ENCODE data around the gene DCLK1.

DCLK1 gene

DNA sequence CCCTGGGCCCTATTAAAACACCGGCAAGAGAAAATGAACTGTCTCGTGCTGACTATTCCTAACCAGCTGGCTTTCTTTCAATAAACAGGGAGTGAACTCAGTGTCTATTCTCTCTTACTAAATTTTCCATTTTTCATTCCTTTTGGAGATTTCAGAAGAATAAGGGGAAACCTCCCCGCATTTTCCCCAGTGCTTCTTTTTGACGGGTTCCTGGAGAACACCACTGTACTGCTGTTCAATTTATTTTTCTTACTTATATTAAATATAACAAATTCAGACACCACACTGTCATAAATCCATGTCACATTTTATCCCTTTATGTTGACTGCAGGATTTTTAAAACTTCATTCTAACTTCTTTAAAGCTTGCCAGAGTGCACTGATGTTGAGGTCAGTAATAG is 75.8 kb downstream of the DCLK1 start:
- H3K27ac ChIP-seq, result no peak overlapping the region
- no peak overlapping the region for H3K4me2 ChIP-seq
- H3K4me3 ChIP-seq, result no peak overlapping the region
- H3K4me1 ChIP-seq, result no peaks in the 10 kb centered on the region
- no peak for TF ChIP-seq Cebpa-rat (IDR thresholded peaks at IDR 0.05)
- H3K36me3 ChIP-seq, result no peaks in the 10 kb centered on the region
- no peaks in the 10 kb centered on the region for H3K27me3 ChIP-seq
- H4K20me1 ChIP-seq, result no peaks in the 10 kb centered on the region
- no peak overlapping the region for H3K9ac ChIP-seq
- H3K9me3 ChIP-seq, result no peaks in the 10 kb centered on the region

DNA sequence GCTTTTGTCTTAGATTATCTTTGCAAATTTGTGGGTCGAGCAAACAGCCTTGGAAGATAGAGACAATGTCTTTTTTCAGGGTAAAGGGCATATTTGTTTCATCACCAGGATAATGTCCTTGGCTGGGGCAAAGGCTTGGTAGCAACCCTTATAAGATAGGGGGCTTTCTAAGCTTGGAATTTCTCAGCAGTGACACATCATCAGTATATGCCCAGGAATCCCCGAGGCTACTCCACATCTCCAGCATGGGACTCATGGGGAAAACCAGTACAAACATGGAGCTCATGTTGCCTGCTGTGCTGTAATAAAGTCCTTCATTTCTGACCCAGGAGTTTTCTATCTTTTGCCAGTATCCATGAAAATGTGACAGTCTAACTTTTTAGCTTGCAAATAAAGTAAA is 77.1 kb downstream of the DCLK1 start:
- Histone ChIP-seq H3K36me3 (no peaks in the 10 kb centered on the region), H3K4me1 (no peaks in the 10 kb centered on the region), H3K9me3 (no peaks in the 10 kb centered on the region), H3K4me3 (no peak overlapping the region), H3K4me2 (no peak overlapping the region), H3K27ac (no peak overlapping the region), H3K27me3 (no peaks in the 10 kb centered on the region), H3K9ac (no peak overlapping the region), H4K20me1 (no peaks in the 10 kb centered on the region)
- no peak for TF ChIP-seq Cebpa-rat (IDR thresholded peaks at IDR 0.05)

DNA sequence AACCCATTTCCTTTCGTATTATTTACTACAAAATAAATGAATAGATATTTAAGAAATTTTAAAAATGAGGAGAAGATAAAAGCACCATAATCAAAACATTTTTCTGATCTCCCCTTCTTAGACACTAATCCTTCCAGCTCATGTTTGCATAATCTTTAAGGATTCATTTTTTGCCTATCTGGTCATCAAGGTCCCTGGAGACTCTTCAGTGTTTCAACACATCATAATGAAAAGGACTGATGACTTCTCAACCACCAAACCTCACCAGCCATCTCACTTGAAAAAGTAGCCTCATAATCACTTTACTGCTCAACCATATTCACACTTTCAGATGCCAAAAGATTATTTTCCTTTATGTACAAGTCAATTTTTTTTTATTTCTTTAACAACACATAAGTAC is 80.1 kb downstream of the DCLK1 start:
- Histone ChIP-seq H3K27me3 (no peaks in the 10 kb centered on the region), H4K20me1 (no peaks in the 10 kb centered on the region), H3K36me3 (no peaks in the 10 kb centered on the region), H3K27ac (no peak overlapping the region), H3K4me1 (no peaks in the 10 kb centered on the region), H3K9ac (no peak overlapping the region), H3K4me3 (no peak overlapping the region), H3K4me2 (no peak overlapping the region), H3K9me3 (no peaks in the 10 kb centered on the region)
- no peak for TF ChIP-seq Cebpa-rat (IDR thresholded peaks at IDR 0.05)

DNA sequence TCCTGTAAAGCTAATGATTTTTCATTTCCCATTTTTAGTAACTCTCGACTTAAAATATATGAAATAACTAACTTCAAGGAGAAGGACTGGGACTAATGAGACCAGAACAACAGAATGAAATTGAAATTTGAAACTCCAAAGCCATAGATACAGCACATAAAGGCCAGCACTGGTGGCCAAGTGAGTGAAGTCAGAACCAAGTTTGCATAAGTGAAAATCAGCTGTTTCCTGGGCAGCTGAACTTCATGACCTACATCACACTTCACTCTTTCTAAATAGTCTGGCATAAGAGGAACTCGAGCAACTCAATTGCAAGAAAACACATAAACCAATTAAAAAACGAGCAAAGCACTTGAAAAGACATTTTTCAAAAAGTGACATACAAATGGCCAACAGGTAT is 84.5 kb downstream of the DCLK1 start:
- no peak for TF ChIP-seq Cebpa-rat (IDR thresholded peaks at IDR 0.05)
- H3K4me2 ChIP-seq, result no peak overlapping the region
- H3K4me1 ChIP-seq, result no peaks in the 10 kb centered on the region
- no peaks in the 10 kb centered on the region for H3K9me3 ChIP-seq
- no peaks in the 10 kb centered on the region for H4K20me1 ChIP-seq
- no peaks in the 10 kb centered on the region for H3K36me3 ChIP-seq
- no peak overlapping the region for H3K9ac ChIP-seq
- no peak overlapping the region for H3K4me3 ChIP-seq
- no peaks in the 10 kb centered on the region for H3K27me3 ChIP-seq
- H3K27ac ChIP-seq, result no peak overlapping the region

DNA sequence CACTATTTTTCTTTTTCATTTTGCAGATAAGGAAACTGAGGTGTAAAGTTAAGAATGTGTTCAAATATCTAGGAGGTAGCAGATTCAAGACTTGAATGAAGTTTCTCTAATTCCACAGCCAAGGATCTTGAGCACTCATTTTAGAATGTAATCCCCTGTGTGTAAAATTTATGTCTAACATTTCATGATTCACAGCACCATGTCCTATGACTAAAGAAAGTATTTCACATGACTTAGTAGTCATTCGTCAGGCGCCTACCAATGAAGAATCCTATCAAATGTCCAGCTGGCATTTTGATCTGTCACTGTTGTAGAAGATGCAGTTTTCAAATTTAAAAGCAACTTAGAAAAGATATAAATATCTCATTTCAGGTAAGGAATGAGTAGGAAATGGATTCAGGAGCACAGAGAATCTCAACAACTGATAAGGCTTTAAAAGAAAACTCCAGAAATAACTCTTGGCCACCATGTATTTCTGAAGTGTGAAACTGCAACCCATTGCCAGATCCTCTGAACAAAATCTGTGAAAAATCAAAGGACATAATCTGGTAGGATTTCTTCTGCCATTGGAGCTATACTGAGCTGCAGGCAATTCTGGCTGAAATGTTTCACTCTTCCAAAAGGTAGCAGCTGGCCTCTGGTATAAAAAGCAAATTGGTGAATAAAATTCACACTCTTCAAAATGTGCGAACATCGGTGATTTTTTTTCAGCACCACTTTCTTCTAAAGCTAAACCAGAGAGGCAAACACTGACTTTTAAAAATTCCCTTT is 92.2 kb downstream of the DCLK1 start:
- no peak for TF ChIP-seq Cebpa-rat (IDR thresholded peaks at IDR 0.05)
- no peaks in the 10 kb centered on the region for H3K36me3 ChIP-seq

DNA sequence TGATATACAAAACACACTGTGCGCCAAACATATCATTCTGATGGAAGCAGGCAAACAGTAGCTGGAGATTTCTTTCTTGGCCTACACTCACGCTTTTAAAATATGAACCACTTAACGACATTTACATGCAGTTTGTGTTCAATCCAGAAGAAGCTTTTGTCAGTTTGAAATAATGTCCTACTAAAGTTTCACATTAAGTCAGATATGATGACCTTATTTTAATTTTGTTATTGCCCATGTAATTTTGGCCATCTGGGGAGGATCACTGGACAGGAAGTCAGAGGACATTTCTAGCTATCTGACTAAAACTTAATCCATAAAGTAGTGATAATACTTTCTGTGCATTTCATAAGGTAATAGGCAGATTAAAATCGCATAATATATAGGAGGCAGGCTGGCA is 98.1 kb downstream of the DCLK1 start:
- no peak overlapping the region for H3K9ac ChIP-seq
- no peak overlapping the region for H3K27ac ChIP-seq
- no peaks in the 10 kb centered on the region for H3K36me3 ChIP-seq
- TF ChIP-seq Cebpa-rat (IDR thresholded peaks at IDR 0.05), result no peak
- peaks cover 11% of the 10 kb centered on the region; the same call in 1 of the 2 replicates for H3K4me1 ChIP-seq
- H3K4me3 ChIP-seq, result no peak overlapping the region
- H3K27me3 ChIP-seq, result no peaks in the 10 kb centered on the region
- H3K4me2 ChIP-seq, result no peak overlapping the region
- no peaks in the 10 kb centered on the region for H3K9me3 ChIP-seq
- H4K20me1 ChIP-seq, result no peaks in the 10 kb centered on the region

More for the DNA sequence above, 92.2 kb downstream of the DCLK1 start:
- no peak overlapping the region for H3K9ac ChIP-seq
- no peaks in the 10 kb centered on the region for H3K9me3 ChIP-seq
- H3K4me3 ChIP-seq, result no peak overlapping the region
- no peak overlapping the region for H3K4me2 ChIP-seq
- H3K27ac ChIP-seq, result no peak overlapping the region
- H3K27me3 ChIP-seq, result no peaks in the 10 kb centered on the region
- peaks cover 11% of the 10 kb centered on the region; the same call in 1 of the 2 replicates for H3K4me1 ChIP-seq
- H4K20me1 ChIP-seq, result no peaks in the 10 kb centered on the region

DNA sequence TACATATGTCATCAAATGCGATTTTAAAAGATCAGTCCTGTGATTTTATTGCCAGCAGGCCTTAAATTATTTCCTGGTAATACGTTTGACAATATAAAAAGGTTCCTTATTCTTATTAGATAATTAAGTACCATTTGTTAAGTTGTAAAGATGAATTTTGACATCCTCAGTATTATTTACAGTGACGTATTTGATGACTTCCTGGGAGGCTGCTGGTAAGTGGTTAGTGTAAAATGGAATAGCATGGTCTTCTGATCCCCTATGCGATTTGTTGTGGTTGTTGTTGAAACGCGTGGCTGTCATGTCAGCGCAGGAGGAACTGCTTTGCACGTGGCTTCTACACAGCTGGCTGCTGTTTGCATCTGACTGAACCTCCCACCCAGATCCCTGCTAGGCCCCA is 99.7 kb downstream of the DCLK1 start:
- no peak for TF ChIP-seq Cebpa-rat (IDR thresholded peaks at IDR 0.05)
- no peak overlapping the region for H3K27ac ChIP-seq

DNA sequence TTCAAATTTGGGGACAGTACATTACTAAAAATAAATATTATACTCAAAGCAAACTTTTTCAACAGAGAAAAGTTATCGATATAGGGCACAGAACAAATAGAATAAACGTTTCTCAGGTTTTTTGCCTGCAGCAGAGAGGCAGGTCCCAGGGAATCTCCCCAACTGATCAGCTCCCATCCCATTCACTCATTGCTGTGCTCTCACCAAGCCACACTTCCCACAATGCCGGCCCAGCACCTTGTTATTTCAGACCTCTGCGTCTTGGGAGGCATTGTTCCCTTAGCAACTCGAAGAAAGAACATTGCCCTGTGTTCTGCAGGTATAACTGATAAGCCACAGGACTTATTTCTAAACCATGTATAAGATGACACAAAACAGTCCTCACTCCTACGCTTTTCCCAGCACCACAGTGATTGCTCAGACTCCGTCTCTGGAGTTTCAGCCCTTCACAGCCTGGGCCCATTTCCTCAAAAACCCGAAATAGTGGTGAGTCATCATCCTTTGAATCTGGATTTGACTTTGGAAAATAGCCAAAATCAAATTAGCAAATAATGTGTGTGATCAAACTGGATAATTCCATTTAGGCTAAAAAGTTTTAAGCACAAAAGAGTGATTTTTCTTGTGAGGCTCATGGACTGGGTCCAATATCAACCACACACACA is 100.4 kb downstream of the DCLK1 start:
- Histone ChIP-seq H4K20me1 (no peaks in the 10 kb centered on the region), H3K4me1 (peaks cover 11% of the 10 kb centered on the region; the same call in 1 of the 2 replicates), H3K9ac (no peak overlapping the region), H3K36me3 (no peaks in the 10 kb centered on the region), H3K27ac (no peak overlapping the region), H3K9me3 (no peaks in the 10 kb centered on the region), H3K27me3 (no peaks in the 10 kb centered on the region), H3K4me2 (no peak overlapping the region), H3K4me3 (no peak overlapping the region)
- no peak for TF ChIP-seq Cebpa-rat (IDR thresholded peaks at IDR 0.05)

More for the DNA sequence above, 99.7 kb downstream of the DCLK1 start:
- Histone ChIP-seq H3K9me3 (no peaks in the 10 kb centered on the region), H3K4me2 (no peak overlapping the region), H3K36me3 (no peaks in the 10 kb centered on the region), H4K20me1 (no peaks in the 10 kb centered on the region), H3K4me3 (no peak overlapping the region), H3K4me1 (peaks cover 11% of the 10 kb centered on the region; the same call in 1 of the 2 replicates), H3K27me3 (no peaks in the 10 kb centered on the region), H3K9ac (no peak overlapping the region)

DNA sequence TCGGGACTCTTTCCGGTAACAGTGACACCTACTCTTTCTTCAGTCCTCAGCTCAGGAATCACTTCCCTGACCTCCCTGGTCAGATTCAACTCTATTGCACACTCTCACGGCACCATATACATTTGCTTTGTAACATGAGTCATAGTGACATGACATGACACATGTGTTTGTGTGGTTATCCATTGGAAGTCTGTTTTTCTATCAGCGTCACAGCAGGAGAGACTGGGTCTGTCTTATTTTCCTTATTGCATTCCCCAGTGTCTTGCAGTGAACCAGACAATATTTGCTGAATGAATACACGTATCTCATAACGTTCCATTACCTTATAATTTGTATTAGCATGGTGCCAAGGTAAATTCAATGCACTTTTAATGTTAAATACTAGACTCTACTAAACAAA is 102.0 kb downstream of the DCLK1 start:
- Histone ChIP-seq H3K36me3 (no peaks in the 10 kb centered on the region), H3K27ac (no peak overlapping the region), H4K20me1 (no peaks in the 10 kb centered on the region), H3K9me3 (no peaks in the 10 kb centered on the region), H3K27me3 (no peaks in the 10 kb centered on the region), H3K4me1 (no peaks in the 10 kb centered on the region), H3K9ac (no peak overlapping the region), H3K4me2 (no peak overlapping the region), H3K4me3 (no peak overlapping the region)
- no peak for TF ChIP-seq Cebpa-rat (IDR thresholded peaks at IDR 0.05)

DNA sequence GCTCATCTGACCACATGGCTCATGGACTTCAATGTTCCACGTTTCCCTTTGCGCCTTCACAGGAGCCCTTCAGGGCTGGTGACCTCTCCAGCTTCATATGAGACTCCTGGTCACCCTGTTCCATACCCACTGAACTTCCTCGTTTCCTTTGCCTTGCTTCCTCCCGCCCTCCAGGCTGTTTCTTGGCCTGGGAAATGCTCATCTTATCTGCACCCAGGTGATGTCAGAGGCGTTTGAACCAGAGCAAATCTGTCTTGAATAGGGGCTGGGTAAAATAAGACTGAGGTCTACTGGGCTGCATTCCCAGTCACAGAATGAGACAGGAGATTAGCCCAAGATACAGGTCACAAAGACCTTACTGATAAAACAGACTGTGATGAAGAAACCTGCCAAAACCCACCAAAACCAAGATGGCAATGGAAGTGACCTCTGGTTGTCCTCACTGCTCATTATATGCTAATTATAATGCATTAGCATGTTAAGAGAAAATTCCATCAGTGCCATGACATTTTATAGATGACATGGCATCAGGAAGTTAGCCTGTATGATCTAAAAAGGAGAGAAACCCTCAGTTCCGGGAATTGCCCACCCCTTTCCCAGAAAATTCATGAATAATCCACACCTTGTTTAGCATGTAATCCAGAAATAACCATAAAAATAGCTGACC is 102.7 kb downstream of the DCLK1 start:
- no peak for TF ChIP-seq Cebpa-rat (IDR thresholded peaks at IDR 0.05)
- Histone ChIP-seq H3K27me3 (no peaks in the 10 kb centered on the region), H3K4me3 (no peak overlapping the region), H3K4me1 (no peaks in the 10 kb centered on the region), H4K20me1 (no peaks in the 10 kb centered on the region), H3K36me3 (no peaks in the 10 kb centered on the region), H3K4me2 (no peak overlapping the region), H3K9ac (no peak overlapping the region), H3K27ac (no peak overlapping the region), H3K9me3 (no peaks in the 10 kb centered on the region)
